Trophoblast cell (in vitro differentiated cells and primary cell): Measurements from ENCODE around the gene ORC6.

Source experiments
- DNase-seq, 2 donors: peaks; one replicate each; pipeline ENCODE4 v3.0.0-alpha.2; 2016
- H2AFZ ChIP-seq: 2 replicates; pipeline ENCODE4 v1.6.1; 2013; ENCODE audit warnings: low read length, moderate library complexity, mild to moderate bottlenecking; ENCODE audit not compliant: insufficient read depth, poor library complexity
- H2AK5ac ChIP-seq: 2 replicates; pipeline ENCODE4 v1.6.1; 2013; ENCODE audit warnings: mild to moderate bottlenecking, low read length
- H2BK120ac ChIP-seq: 2 replicates; pipeline ENCODE4 v1.6.1; 2013; ENCODE audit warnings: low read length, mild to moderate bottlenecking, moderate library complexity; ENCODE audit not compliant: insufficient read depth, poor library complexity
- H2BK12ac ChIP-seq: 2 replicates; pipeline ENCODE4 v1.6.1; 2013; ENCODE audit warnings: mild to moderate bottlenecking, low read length, moderate library complexity
- H2BK5ac ChIP-seq: 2 replicates; pipeline ENCODE4 v1.6.1; 2013; ENCODE audit warnings: low read length, low read depth, moderate library complexity, mild to moderate bottlenecking; ENCODE audit not compliant: poor library complexity
- H3K14ac ChIP-seq: 2 replicates; pipeline ENCODE4 v1.6.1; 2013; ENCODE audit warnings: mild to moderate bottlenecking, low read length
- H3K18ac ChIP-seq: 2 replicates; pipeline ENCODE4 v1.6.1; 2013; ENCODE audit warnings: mild to moderate bottlenecking, low read length
- H3K23ac ChIP-seq: 2 replicates; pipeline ENCODE4 v1.6.1; 2013; ENCODE audit warnings: low read length
- H3K27ac ChIP-seq: 2 replicates; pipeline ENCODE4 v1.5.1; 2013; ENCODE audit warnings: low read depth, mild to moderate bottlenecking, inconsistent platforms, low read length, moderate library complexity
- H3K27me3 ChIP-seq: 2 replicates; pipeline ENCODE4 v1.6.1; 2013; ENCODE audit warnings: inconsistent platforms, mild to moderate bottlenecking, low read length, moderate library complexity; ENCODE audit not compliant: insufficient read depth
- H3K36me3 ChIP-seq, 2 experiments: 1 replicate in 1 of 2; 2 replicates in 1 of 2; pipeline ENCODE4 v1.6.1; 2013; ENCODE audit warnings: low read length in 2 of 2, mild to moderate bottlenecking in 2 of 2, moderate library complexity in 1 of 2; ENCODE audit not compliant: insufficient read depth in 2 of 2, control insufficient read depth in 1 of 2
- H3K4ac ChIP-seq: 2 replicates; pipeline ENCODE4 v1.6.1; 2013; ENCODE audit warnings: low read depth, mild to moderate bottlenecking, low read length, moderate library complexity
- H3K4me1 ChIP-seq, 2 experiments: 1 replicate in 1 of 2; 2 replicates in 1 of 2; pipeline ENCODE4 v1.6.1; 2013; ENCODE audit warnings: low read length in 2 of 2, mild to moderate bottlenecking in 2 of 2, moderate library complexity in 1 of 2; ENCODE audit not compliant: insufficient read depth in 2 of 2, control insufficient read depth in 1 of 2
- H3K4me2 ChIP-seq: 2 replicates; pipeline ENCODE4 v1.6.1; 2013; ENCODE audit warnings: inconsistent platforms, mild to moderate bottlenecking, low read length, moderate library complexity
- H3K4me3 ChIP-seq: 2 replicates; pipeline ENCODE4 v1.5.1; 2013; ENCODE audit warnings: mild to moderate bottlenecking, low read depth, low read length, inconsistent platforms
- H3K79me1 ChIP-seq: one replicate; pipeline ENCODE4 v1.6.1; 2013; ENCODE audit warnings: low read length
- H3K79me2 ChIP-seq: 2 replicates; pipeline ENCODE4 v1.6.1; 2013; ENCODE audit warnings: low read length, mild to moderate bottlenecking; ENCODE audit not compliant: control insufficient read depth, insufficient read depth, poor library complexity
- H3K9ac ChIP-seq: 2 replicates; pipeline ENCODE4 v1.6.1; 2013; ENCODE audit warnings: mild to moderate bottlenecking, low read length
- H3K9me3 ChIP-seq: 2 replicates; pipeline ENCODE4 v1.6.1; 2013; ENCODE audit warnings: low read depth, mild to moderate bottlenecking, control low read depth, inconsistent platforms, low read length; ENCODE audit not compliant: insufficient read depth
- H4K12ac ChIP-seq: 2 replicates; pipeline ENCODE4 v1.6.1; 2013; ENCODE audit warnings: low read depth, mild to moderate bottlenecking, low read length, moderate library complexity
- H4K8ac ChIP-seq: 2 replicates; pipeline ENCODE4 v1.6.1; 2013; ENCODE audit warnings: low read depth, mild to moderate bottlenecking, low read length, moderate library complexity
- H4K91ac ChIP-seq: one replicate; pipeline ENCODE4 v1.6.1; 2013; ENCODE audit warnings: low read depth, mild to moderate bottlenecking, low read length, moderate library complexity
- WGBS: extraction: QIAGEN DNeasy Blood & Tissue Kit; methylation state at CpG from one replicate; pipeline ENCODE4 v1.1.7; 2013; ENCODE audit warnings: missing lambda C conversion rate; ENCODE audit not compliant: insufficient read length, insufficient coverage; ENCODE audit errors: extremely low coverage; 5-methylcytosine and 5-hydroxymethylcytosine counted together

Gene ORC6

GRCh38 chr16:46701615-46702014, 12.2 kb downstream of the ORC6 start:
- Histone ChIP-seq H2BK12ac (no peak overlapping the region), H3K9ac (no peak overlapping the region), H2BK5ac (no peak overlapping the region), H3K4ac (no peak overlapping the region), H3K36me3 (peaks cover 11 to 17% of the 10 kb centered on the region in 2 experiments), H3K4me3 (no peak overlapping the region), H3K27ac (no peak overlapping the region), H3K23ac (no peak overlapping the region), H3K9me3 (no peaks in the 10 kb centered on the region), H3K79me2 (no peaks in the 10 kb centered on the region), H3K14ac (no peak overlapping the region), H3K18ac (no peak overlapping the region), H2AK5ac (no peak overlapping the region), H3K79me1 (no peaks in the 10 kb centered on the region), H4K91ac (no peak overlapping the region), H2AFZ (no peak overlapping the region), H3K4me2 (no peak overlapping the region), H3K27me3 (no peaks in the 10 kb centered on the region), H3K4me1 (no peaks in the 10 kb centered on the region), H4K12ac (no peak overlapping the region), H4K8ac (no peak overlapping the region), H2BK120ac (no peak overlapping the region)
- DNase-seq, result no peak
- no CpG with 5 or more reads among the region's 4 CpGs for WGBS

GRCh38 chr16:46702030-46702429, 12.6 kb downstream of the ORC6 start:
- H3K79me1 ChIP-seq, result no peaks in the 10 kb centered on the region
- H3K27ac ChIP-seq, result no peak overlapping the region
- H3K4me1 ChIP-seq, result no peaks in the 10 kb centered on the region
- no peak overlapping the region for H4K12ac ChIP-seq
- H3K23ac ChIP-seq, result no peak overlapping the region
- no peak overlapping the region for H3K18ac ChIP-seq
- H3K36me3 ChIP-seq, result peaks cover 9 to 14% of the 10 kb centered on the region in 2 experiments
- H2AFZ ChIP-seq, result no peak overlapping the region
- H3K14ac ChIP-seq, result no peak overlapping the region
- no peak overlapping the region for H2BK12ac ChIP-seq
- no peak overlapping the region for H2AK5ac ChIP-seq
- no peak for DNase-seq
- H3K9me3 ChIP-seq, result no peaks in the 10 kb centered on the region
- H3K79me2 ChIP-seq, result no peaks in the 10 kb centered on the region
- H3K4me3 ChIP-seq, result no peak overlapping the region
- H2BK120ac ChIP-seq, result no peak overlapping the region
- no peak overlapping the region for H3K4me2 ChIP-seq
- no peak overlapping the region for H4K8ac ChIP-seq
- H3K27me3 ChIP-seq, result no peaks in the 10 kb centered on the region
- WGBS, result no CpG with 5 or more reads among the region's 2 CpGs
- H2BK5ac ChIP-seq, result no peak overlapping the region
- H4K91ac ChIP-seq, result no peak overlapping the region
- no peak overlapping the region for H3K4ac ChIP-seq
- no peak overlapping the region for H3K9ac ChIP-seq

GRCh38 chr16:46706642-46707041, 17.2 kb downstream of the ORC6 start:
- no peaks in the 10 kb centered on the region for H3K79me1 ChIP-seq
- H2BK5ac ChIP-seq, result no peak overlapping the region
- H2AFZ ChIP-seq, result no peak overlapping the region
- no peak overlapping the region for H3K4me2 ChIP-seq
- H2AK5ac ChIP-seq, result no peak overlapping the region
- no peak overlapping the region for H4K8ac ChIP-seq
- no peak overlapping the region for H2BK12ac ChIP-seq
- no peak overlapping the region for H4K91ac ChIP-seq
- no peaks in the 10 kb centered on the region for H3K9me3 ChIP-seq
- no CpG with 5 or more reads among the region's 1 CpG for WGBS
- peaks cover 2% of the 10 kb centered on the region in 2 experiments for H3K36me3 ChIP-seq
- H2BK120ac ChIP-seq, result no peak overlapping the region
- no peak overlapping the region for H3K18ac ChIP-seq
- H4K12ac ChIP-seq, result no peak overlapping the region
- no peaks in the 10 kb centered on the region for H3K27me3 ChIP-seq
- no peak overlapping the region for H3K27ac ChIP-seq
- peaks cover 0 to 7% of the 10 kb centered on the region in 2 experiments for H3K4me1 ChIP-seq
- H3K79me2 ChIP-seq, result peaks cover 1% of the 10 kb centered on the region
- no peak overlapping the region for H3K9ac ChIP-seq
- no peak for DNase-seq
- no peak overlapping the region for H3K14ac ChIP-seq
- H3K4ac ChIP-seq, result no peak overlapping the region
- no peak overlapping the region for H3K23ac ChIP-seq
- H3K4me3 ChIP-seq, result no peak overlapping the region

GRCh38 chr16:46709469-46710005, 20.1 kb downstream of the ORC6 start:
- H2AFZ ChIP-seq, result no peak overlapping the region
- no peak overlapping the region for H3K14ac ChIP-seq
- no peak overlapping the region for H3K9ac ChIP-seq

More at GRCh38 chr16:46709469-46710005, 20.1 kb downstream of the ORC6 start:
- no peak overlapping the region for H4K91ac ChIP-seq
- H3K4me3 ChIP-seq, result no peak overlapping the region
- H2BK5ac ChIP-seq, result no peak overlapping the region
- H3K27ac ChIP-seq, result no peak overlapping the region
- no peaks in the 10 kb centered on the region for H3K9me3 ChIP-seq
- H4K8ac ChIP-seq, result no peak overlapping the region
- H2BK12ac ChIP-seq, result no peak overlapping the region
- H4K12ac ChIP-seq, result no peak overlapping the region
- H3K4me2 ChIP-seq, result no peak overlapping the region
- H3K27me3 ChIP-seq, result no peaks in the 10 kb centered on the region
- no peak overlapping the region for H2AK5ac ChIP-seq
- H3K18ac ChIP-seq, result no peak overlapping the region
- H3K4me1 ChIP-seq, result peaks cover 0 to 9% of the 10 kb centered on the region in 2 experiments
- no peak overlapping the region for H3K23ac ChIP-seq
- no peak for DNase-seq
- H3K79me1 ChIP-seq, result peaks cover 3% of the 10 kb centered on the region
- WGBS, result no CpG with 5 or more reads among the region's 3 CpGs
- H3K4ac ChIP-seq, result no peak overlapping the region
- no peaks in the 10 kb centered on the region for H3K36me3 ChIP-seq
- peaks cover 1% of the 10 kb centered on the region for H3K79me2 ChIP-seq
- H2BK120ac ChIP-seq, result no peak overlapping the region
